OCI-LY7 (cell line): ENCODE measurements around the gene TTC28. TPM values are rescaled to one million over a fixed set of nuclear protein-coding genes. Genes with fewer than 3 reads are reported as not detected.

ENCODE experiments used
- BruUV-seq: library from RNA; stranded (reverse); fragments of 400-500 nt; replicated peaks from 2 replicates; lab custom pipeline; 2021; lab: Mats Ljungman, UMichigan
- CTCF ChIA-PET: fragments of 300-600 bp; sonication (Branson Sonifier 250); formaldehyde crosslinking; loops from one replicate; lab custom pipeline; 2022; ENCODE audit warnings: antibody characterized with exemption; ENCODE audit not compliant: unreplicated experiment; lab: Charles Lee
- POLR2A ChIA-PET: fragments of 300-600 bp; sonication (Branson Sonifier 250); formaldehyde crosslinking; loops from one replicate; lab custom pipeline; 2022; ENCODE audit warnings: antibody characterized with exemption; lab: Charles Lee
- DNase-seq: peaks from one replicate; pipeline ENCODE4 v3.0.0-alpha.2; 2015; ENCODE audit warnings: low spot score
- H2AFZ ChIP-seq: fragments of 200-600 bp; sonication (generic), shearing (Covaris generic); 2 replicates; pipeline ENCODE4 v1.6.1; 2014; ENCODE audit warnings: mild to moderate bottlenecking, antibody characterized with exemption, low read length, moderate library complexity
- H3K27ac ChIP-seq: fragments of 200-600 bp; sonication (generic); 2 replicates; pipeline ENCODE4 v1.5.1; 2014; ENCODE audit warnings: mixed run types, low read depth, mild to moderate bottlenecking, moderate library complexity, low read length, inconsistent platforms; ENCODE audit not compliant: poor library complexity, severe bottlenecking
- H3K36me3 ChIP-seq: fragments of 200-600 bp; sonication (generic); 2 replicates; pipeline ENCODE4 v1.6.1; 2014; ENCODE audit warnings: mild to moderate bottlenecking, antibody characterized with exemption, low read length, moderate library complexity, mixed read lengths; ENCODE audit not compliant: insufficient read depth
- H3K4me1 ChIP-seq: fragments of 200-600 bp; sonication (generic); 2 replicates; pipeline ENCODE4 v1.5.1; 2014; ENCODE audit warnings: mild to moderate bottlenecking, low read length; ENCODE audit not compliant: insufficient read depth, poor library complexity, severe bottlenecking
- H3K4me2 ChIP-seq: fragments of 200-600 bp; sonication (generic); 2 replicates; pipeline ENCODE4 v1.6.1; 2014; ENCODE audit warnings: mild to moderate bottlenecking, low read length
- H3K4me3 ChIP-seq: fragments of 200-600 bp; sonication (generic); 2 replicates; pipeline ENCODE4 v1.5.1; 2014; ENCODE audit warnings: mild to moderate bottlenecking, low read depth, low read length; ENCODE audit not compliant: poor library complexity, severe bottlenecking
- H3K79me2 ChIP-seq: fragments of 200-600 bp; sonication (generic); 2 replicates; pipeline ENCODE4 v1.6.1; 2016; ENCODE audit warnings: low read depth, mild to moderate bottlenecking, low read length, moderate library complexity, mixed read lengths; ENCODE audit not compliant: insufficient read depth
- H3K9me2 ChIP-seq: fragments of 200-600 bp; sonication (generic); 2 replicates; pipeline ENCODE4 v1.6.1; 2016; ENCODE audit warnings: mild to moderate bottlenecking, low read length, mixed read lengths; ENCODE audit not compliant: insufficient read depth
- H3K9me3 ChIP-seq: fragments of 200-600 bp; sonication (generic); 2 replicates; pipeline ENCODE4 v1.6.1; 2014; ENCODE audit warnings: mild to moderate bottlenecking, mixed run types, low read length, mixed read lengths
- H4K20me1 ChIP-seq: fragments of 200-600 bp; sonication (generic); 2 replicates; pipeline ENCODE4 v1.6.1; 2014; ENCODE audit warnings: mild to moderate bottlenecking, antibody characterized with exemption, low read length, moderate library complexity, mixed read lengths; ENCODE audit not compliant: insufficient read depth
- CTCF ChIP-seq: fragments of 200-600 bp; sonication (generic); conservative IDR thresholded peaks from 2 replicates; pipeline ENCODE4 v1.5.1; 2014; ENCODE audit warnings: mild to moderate bottlenecking, antibody characterized with exemption, low read length, moderate library complexity, mixed read lengths
- EZH2phosphoT487 ChIP-seq: fragments of 200-600 bp; sonication (generic); IDR thresholded peaks from 2 replicates; pipeline ENCODE4 v1.6.1; 2018; ENCODE audit warnings: low read depth, borderline replicate concordance, mild to moderate bottlenecking, mixed run types, antibody characterized with exemption, low read length, moderate library complexity, mixed read lengths
- intact Hi-C: fragments of 100-400 bp; cut with micrococcal nuclease; formaldehyde crosslinking; loops from one replicate; pipeline ENCODE4 v1.10.0; 2022; ENCODE audit not compliant: unreplicated experiment
- total RNA-seq, 2 experiments: library from RNA; depleted of rRNA in 1 of 2; stranded (reverse); fragments of >200 nt in 1 of 2; shearing (Covaris generic) in 1 of 2; gene quantifications; 2 replicates each; pipeline ENCODE4 v1.2.3, GENCODE V29; 2014 to 2022

TTC28 gene
- total RNA-seq, 2 experiments from 2014 or later: under 0.01 to 0.55 TPM

DNA sequence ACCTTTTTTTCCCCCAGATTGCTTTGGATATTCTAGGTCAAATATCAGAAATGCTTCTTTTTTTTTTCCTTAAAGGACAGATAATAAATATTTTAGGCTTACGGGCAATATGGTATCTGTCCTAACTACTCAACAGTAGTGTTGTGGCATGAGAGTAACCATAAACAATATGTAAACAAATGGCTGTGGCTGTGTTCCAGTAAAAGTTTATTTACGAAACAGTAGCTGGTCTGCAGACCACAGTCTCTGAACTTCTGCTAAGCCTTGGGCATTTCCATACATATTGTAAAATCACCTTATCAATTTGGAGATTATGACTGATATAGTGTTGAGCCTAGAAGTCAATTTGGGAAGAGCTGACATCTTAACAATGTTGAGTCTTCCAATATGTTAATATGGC is 621.6 kb downstream of the TTC28 start:
- TF ChIP-seq EZH2phosphoT487: no peak
- TF ChIP-seq CTCF: no peak
- no peak overlapping the region for H3K4me2 ChIP-seq
- H2AFZ ChIP-seq: no peak overlapping the region
- no peak overlapping the region for H3K27ac ChIP-seq
- no peak for DNase-seq
- no peaks in the 10 kb centered on the region for H3K9me2 ChIP-seq
- ChIA-PET CTCF (no interaction called here), POLR2A (no interaction called here)
- no peaks in the 10 kb centered on the region for H3K36me3 ChIP-seq
- BruUV-seq: no TSS peak
- no peaks in the 10 kb centered on the region for H4K20me1 ChIP-seq
- no peak overlapping the region for H3K4me3 ChIP-seq
- no peaks in the 10 kb centered on the region for H3K9me3 ChIP-seq
- no peaks in the 10 kb centered on the region for H3K4me1 ChIP-seq
- no peaks in the 10 kb centered on the region for H3K79me2 ChIP-seq
- intact Hi-C loops: loop anchor here (10.0 kb wide), 1 partner anchor 537 kb away; no protein-coding TSS in a partner anchor

GRCh38 chr22:28054819-28055208 is 624.8 kb downstream of the TTC28 start:
- no peak for DNase-seq
- no peak overlapping the region for H2AFZ ChIP-seq
- no peak overlapping the region for H3K4me3 ChIP-seq
- ChIA-PET CTCF (no interaction called here), POLR2A (interaction anchor here (0.5 kb wide), 1 partner anchor 12 kb away, joined by 4 read pairs; no protein-coding TSS in a partner anchor)
- BruUV-seq: no TSS peak
- TF ChIP-seq CTCF: no peak
- H3K79me2 ChIP-seq: no peaks in the 10 kb centered on the region
- no peaks in the 10 kb centered on the region for H3K4me1 ChIP-seq
- H3K9me3 ChIP-seq: no peaks in the 10 kb centered on the region
- H4K20me1 ChIP-seq: no peaks in the 10 kb centered on the region
- intact Hi-C loops: loop anchor here (10.0 kb wide), 1 partner anchor 540 kb away; no protein-coding TSS in a partner anchor
- no peaks in the 10 kb centered on the region for H3K9me2 ChIP-seq
- H3K36me3 ChIP-seq: no peaks in the 10 kb centered on the region
- no peak overlapping the region for H3K4me2 ChIP-seq
- H3K27ac ChIP-seq: no peak overlapping the region

GRCh38 chr22:28053896-28054818 is 625.5 kb downstream of the TTC28 start:
- no peak overlapping the region for H2AFZ ChIP-seq
- no peak for TF ChIP-seq EZH2phosphoT487
- no peak for TF ChIP-seq CTCF
- H3K36me3 ChIP-seq: no peaks in the 10 kb centered on the region
- H3K9me2 ChIP-seq: no peaks in the 10 kb centered on the region
- H3K4me2 ChIP-seq: no peak overlapping the region
- no peaks in the 10 kb centered on the region for H3K4me1 ChIP-seq
- DNase-seq: no peak
- CTCF ChIA-PET: no interaction called here
- H4K20me1 ChIP-seq: no peaks in the 10 kb centered on the region
- no peak overlapping the region for H3K27ac ChIP-seq
- intact Hi-C loops: loop anchor here (10.0 kb wide), 1 partner anchor 541 kb away; no protein-coding TSS in a partner anchor
- no peaks in the 10 kb centered on the region for H3K79me2 ChIP-seq
- H3K9me3 ChIP-seq: no peaks in the 10 kb centered on the region
- H3K4me3 ChIP-seq: no peak overlapping the region
- BruUV-seq: no TSS peak
- POLR2A ChIA-PET: interaction anchor here (0.8 kb wide), 1 partner anchor 33 kb away, joined by 3 read pairs; no protein-coding TSS in a partner anchor
